Urinary bladder (tissue), 4 donors: ENCODE measurements around the gene PSMD9. TPM values are rescaled to one million over a fixed set of nuclear protein-coding genes. Genes with fewer than 3 reads are reported as not detected.
A peak's percentile ranks its signal among the peaks of the same experiment; 100 is the strongest.
"Not testable (repeated sequence)": the region's sequence is repeated elsewhere in the genome, so short reads cannot be mapped to it uniquely, and the experiment has no call there.

Experiments used
- DNase-seq: peaks from one replicate; pipeline ENCODE4 v3.0.0-alpha.2; 2015; ENCODE audit errors: extremely low spot score
- H3K27ac ChIP-seq: one replicate; pipeline ENCODE4 v1.5.1; 2013; ENCODE audit warnings: low read depth, mild to moderate bottlenecking, moderate library complexity
- H3K36me3 ChIP-seq: one replicate; pipeline ENCODE4 v1.6.1; 2013; ENCODE audit warnings: mild to moderate bottlenecking, moderate library complexity; ENCODE audit not compliant: insufficient read depth
- H3K4me1 ChIP-seq: one replicate; pipeline ENCODE4 v1.6.1; 2013; ENCODE audit warnings: mild to moderate bottlenecking, moderate library complexity; ENCODE audit not compliant: insufficient read depth
- H3K4me3 ChIP-seq: one replicate; pipeline ENCODE4 v1.5.1; 2013; ENCODE audit warnings: low read depth, low read length
- WGBS: extraction: QIAGEN DNeasy Blood & Tissue Kit; methylation state at CpG from one replicate; pipeline ENCODE4 v1.1.7; 2013; 5-methylcytosine and 5-hydroxymethylcytosine counted together
- polyA plus RNA-seq: library from polyadenylated mRNA; stranded (reverse); fragments of 200-250 nt; gene quantifications from one replicate; pipeline ENCODE4 v1.2.3, GENCODE V29; 2013
- total RNA-seq: library from RNA; depleted of rRNA; stranded (reverse); fragments of >200 nt; gene quantifications from one replicate; pipeline ENCODE4 v1.2.3, GENCODE V29; 2014
- donor health status: healthy with polysubstance abuse.
- donor health status: healthy.

The PSMD9 gene
- total RNA-seq, result 28.3 TPM
- 115 TPM for polyA plus RNA-seq

- H3K36me3 ChIP-seq, result no peaks in the 10 kb centered on the region
- peak within 1 kb of the TSS; percentile 94 for H3K27ac ChIP-seq
- H3K4me3 ChIP-seq, result peak within 1 kb of the TSS; percentile 62
- DNase-seq, result peak; percentile 94
- peaks cover 2% of the 10 kb centered on the region for H3K4me1 ChIP-seq
- WGBS, result under 1% methylated on average over 67 of the region's 67 CpGs
These were observed at the start of gene PSMD9 for GRCh38 chr12:121888478-121889273. PSMD9 (plus strand) TSS chr12:121888790; CDS start chr12:121888857, 67 bp downstream.

DNA sequence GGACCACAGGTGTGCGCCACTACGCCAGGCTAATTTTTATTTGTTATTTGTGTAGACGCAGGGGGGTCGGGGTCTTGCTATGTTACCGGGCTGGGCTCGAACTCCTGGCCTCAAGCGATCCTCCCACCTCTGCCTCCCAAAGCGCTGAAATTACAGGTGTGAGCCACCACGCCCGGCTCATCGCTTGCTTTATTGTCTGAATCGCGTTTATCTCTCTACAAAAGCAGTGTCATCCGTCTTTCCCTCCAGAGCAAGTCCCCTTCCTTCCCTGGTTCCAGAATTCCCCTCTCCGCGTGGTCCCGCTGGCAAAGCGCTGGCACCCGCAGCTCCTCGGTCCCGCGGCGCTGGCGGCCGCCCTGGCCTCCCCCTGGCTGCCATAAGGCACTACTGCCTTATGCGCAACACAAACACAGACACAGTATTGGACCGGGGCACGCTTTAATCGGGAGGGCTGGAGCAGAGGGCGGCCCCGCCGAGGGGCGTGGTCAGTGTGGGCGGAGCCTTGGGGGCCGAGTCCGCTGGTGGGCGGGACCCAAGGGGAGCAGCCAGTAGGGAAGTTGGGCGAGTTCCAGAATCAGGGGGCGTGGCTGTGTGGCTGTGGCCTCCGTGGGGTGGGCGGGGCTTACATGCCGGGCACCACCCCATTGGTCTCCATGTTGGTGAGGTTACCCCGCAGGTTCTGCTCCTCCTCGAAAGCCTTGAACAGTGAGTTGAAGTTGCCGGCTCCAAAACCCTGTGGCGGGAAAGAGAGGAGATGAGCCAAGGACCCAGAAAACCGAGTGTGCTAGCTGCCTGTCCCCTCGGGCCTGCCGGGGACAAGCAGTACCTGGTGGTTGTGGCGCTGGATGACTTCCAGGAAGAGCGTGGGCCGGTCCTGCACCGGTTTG, 49.2 kb upstream of the PSMD9 start:
- Histone ChIP-seq H3K4me3 (peak overlapping the region; percentile 47), H3K27ac (no peak overlapping the region), H3K4me1 (no peaks in the 10 kb centered on the region), H3K36me3 (no peaks in the 10 kb centered on the region)
- DNase-seq, result peak; percentile 89
- WGBS, result 11% methylated on average over 53 of the region's 53 CpGs

GRCh38 chr12:121839993-121840761, 48.4 kb upstream of the PSMD9 start:
- no peak for DNase-seq
- Histone ChIP-seq H3K4me3 (peak overlapping the region; percentile 47), H3K27ac (no peak overlapping the region), H3K36me3 (no peaks in the 10 kb centered on the region), H3K4me1 (no peaks in the 10 kb centered on the region)
- 78% methylated on average over 24 of the region's 24 CpGs for WGBS

GRCh38 chr12:121843236-121843982, 45.2 kb upstream of the PSMD9 start:
- WGBS, result 59% methylated on average over 13 of the region's 13 CpGs
- Histone ChIP-seq H3K4me1 (no peaks in the 10 kb centered on the region), H3K36me3 (no peaks in the 10 kb centered on the region), H3K4me3 (no peak overlapping the region), H3K27ac (no peak overlapping the region)
- DNase-seq, result no peak

DNA sequence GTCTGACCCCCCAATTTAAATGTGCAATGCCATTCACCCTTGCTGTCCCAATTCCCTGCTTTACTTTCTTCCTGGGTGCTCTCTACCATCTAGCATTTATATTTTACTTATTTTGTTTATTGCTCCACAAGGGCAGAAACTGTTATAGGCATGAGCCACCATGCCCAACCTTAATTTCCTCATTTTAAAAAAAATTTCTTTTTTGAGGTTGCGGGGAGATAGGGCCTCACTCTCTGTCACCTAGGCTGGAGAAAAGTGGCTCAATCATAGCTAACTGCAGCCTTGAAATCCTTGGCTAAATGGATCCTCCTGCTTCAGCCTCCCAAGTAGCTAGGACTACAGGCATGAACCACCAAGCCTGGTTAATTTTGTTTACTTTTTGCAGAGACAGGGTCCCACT, 42.9 kb upstream of the PSMD9 start:
- WGBS, result 93% methylated on average over 1 of the region's 1 CpG
- Histone ChIP-seq H3K4me1 (no peaks in the 10 kb centered on the region), H3K4me3 (no peak overlapping the region), H3K27ac (no peak overlapping the region), H3K36me3 (no peaks in the 10 kb centered on the region)
- DNase-seq, result no peak

DNA sequence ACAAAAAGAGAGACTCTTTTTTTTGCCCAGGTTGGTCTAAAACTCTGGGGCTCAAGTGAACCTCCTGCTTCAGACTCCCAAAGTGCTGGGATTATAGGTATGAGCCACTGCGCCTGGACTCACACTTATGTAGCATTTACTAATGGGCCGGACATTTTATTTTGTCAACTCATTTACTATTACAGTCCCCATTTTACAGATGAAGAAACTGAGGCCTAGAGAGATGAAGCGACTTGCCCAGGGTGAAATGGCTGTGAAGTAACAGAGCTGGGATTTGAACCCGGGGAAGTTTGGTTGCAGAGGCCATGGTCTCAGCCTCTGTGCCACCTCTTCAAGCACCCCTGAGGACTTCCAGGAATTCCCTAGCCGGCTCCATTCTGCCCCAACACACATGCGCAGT, 39.4 kb upstream of the PSMD9 start:
- Histone ChIP-seq H3K36me3 (no peaks in the 10 kb centered on the region), H3K4me1 (no peaks in the 10 kb centered on the region), H3K27ac (no peak overlapping the region), H3K4me3 (no peak overlapping the region)
- 95% methylated on average over 6 of the region's 6 CpGs for WGBS
- DNase-seq, result no peak

DNA sequence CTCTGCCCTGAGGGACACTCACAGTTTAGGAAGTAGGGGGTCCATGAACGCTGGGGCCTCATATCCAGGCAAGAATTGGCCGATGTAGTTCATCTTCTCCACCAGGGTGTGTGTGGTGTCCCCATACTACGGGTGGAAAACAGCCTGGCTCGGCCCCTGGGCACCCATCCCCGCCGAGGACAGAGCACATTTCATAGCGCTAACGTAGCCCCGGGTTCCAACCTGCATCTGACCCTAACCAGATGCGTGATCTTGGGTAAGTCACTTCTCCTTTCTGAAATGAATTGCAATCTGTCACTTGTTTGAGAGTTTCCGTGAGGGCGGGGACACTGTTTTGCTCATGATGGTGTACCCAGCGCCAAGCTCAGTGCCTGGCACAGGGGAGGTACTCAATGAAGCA, 38.9 kb upstream of the PSMD9 start:
- 81% methylated on average over 13 of the region's 13 CpGs for WGBS
- Histone ChIP-seq H3K36me3 (no peaks in the 10 kb centered on the region), H3K4me1 (no peaks in the 10 kb centered on the region), H3K27ac (no peak overlapping the region), H3K4me3 (no peak overlapping the region)
- no peak for DNase-seq

GRCh38 chr12:121852392-121852791, 36.2 kb upstream of the PSMD9 start:
- H3K4me1 ChIP-seq, H3K36me3 ChIP-seq, H3K4me3 ChIP-seq, H3K27ac ChIP-seq, DNase-seq: not testable (repeated sequence)
- 75% methylated on average over 3 of the region's 3 CpGs for WGBS

DNA sequence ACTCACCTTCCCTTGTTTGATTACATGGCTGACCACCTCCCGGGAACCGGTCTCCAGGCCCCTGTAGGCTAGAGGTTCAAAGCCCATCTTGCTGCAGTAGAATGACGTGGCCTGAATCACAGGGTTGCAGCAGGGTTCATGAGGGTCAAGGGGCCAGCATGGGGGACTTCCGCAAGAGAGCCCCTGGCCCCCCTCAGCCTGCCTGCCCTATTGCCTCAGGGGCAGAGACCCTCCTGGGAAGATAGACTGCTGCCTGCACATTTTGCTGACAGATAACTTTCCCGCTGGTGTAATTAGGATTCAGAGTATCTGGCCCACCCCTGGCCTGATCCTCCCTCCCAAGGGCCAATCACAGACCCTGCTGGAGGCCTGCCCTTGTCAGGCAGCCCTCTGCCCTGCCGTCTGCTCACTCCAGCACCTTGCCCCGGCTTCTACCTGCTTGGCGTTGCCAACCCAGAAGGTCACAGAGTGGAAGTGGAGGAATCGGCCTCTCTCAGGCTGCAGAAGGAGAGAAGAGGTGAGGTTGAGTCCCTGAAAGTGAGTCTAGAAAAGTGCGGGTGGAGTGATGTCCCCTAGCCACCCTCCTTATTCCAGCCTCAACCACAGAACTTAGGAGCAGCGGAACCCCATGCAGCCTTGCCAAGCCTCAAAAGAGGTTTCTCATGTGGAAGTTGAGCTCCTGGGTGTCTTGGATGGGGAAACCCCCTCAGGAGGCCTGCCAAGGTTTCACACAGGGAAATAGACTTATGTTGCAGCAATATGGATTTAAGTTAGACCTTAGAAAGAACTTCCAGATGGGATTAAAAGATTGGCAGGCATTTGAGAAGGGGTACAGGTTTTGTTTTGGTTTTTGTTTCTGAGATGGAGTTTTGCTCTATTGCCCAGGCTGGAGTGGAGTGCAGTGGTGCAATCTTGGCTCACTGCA, 31.0 kb upstream of the PSMD9 start:
- Histone ChIP-seq H3K4me1 (no peaks in the 10 kb centered on the region), H3K4me3 (no peak overlapping the region), H3K36me3 (no peaks in the 10 kb centered on the region), H3K27ac (no peak overlapping the region)
- WGBS, result 85% methylated on average over 11 of the region's 11 CpGs
- no peak for DNase-seq

GRCh38 chr12:121858318-121858661, 30.3 kb upstream of the PSMD9 start:
- H3K4me1 ChIP-seq, result no peaks in the 10 kb centered on the region
- no peak for DNase-seq
- no peak overlapping the region for H3K4me3 ChIP-seq
- WGBS, result 84% methylated on average over 10 of the region's 10 CpGs
- H3K27ac ChIP-seq, result peak overlapping the region; percentile 75
- H3K36me3 ChIP-seq, result no peaks in the 10 kb centered on the region

GRCh38 chr12:121858662-121859572, 29.7 kb upstream of the PSMD9 start, which contains the start of gene HPD:
HPD (minus strand) TSS chr12:121858859; CDS start chr12:121858823, 36 bp downstream.
- H3K27ac ChIP-seq, result peak within 1 kb of the TSS; percentile 75
- H3K4me1 ChIP-seq, result no peaks in the 10 kb centered on the region
- no peaks in the 10 kb centered on the region for H3K36me3 ChIP-seq
- 39% methylated on average over 16 of the region's 16 CpGs for WGBS
- no peak for DNase-seq
- no peak within 1 kb of the TSS for H3K4me3 ChIP-seq
